Skeletal muscle cell (primary cell): ENCODE data around the gene QSOX2.

Source experiments
- DNase-seq: peaks from one replicate; pipeline ENCODE4 v3.0.0-alpha.2; 2010; ENCODE audit warnings: low read depth
- H3K4me3 ChIP-seq: 2 replicates; pipeline ENCODE4 v1.5.1; 2011; ENCODE audit warnings: low read depth, mild to moderate bottlenecking, control low read depth, low read length, moderate library complexity

Gene QSOX2

GRCh38 chr9:136245219-136246150 lies at the start of gene QSOX2:
Gene QSOX2 (minus strand): TSS chr9:136245812. CDS start chr9:136245803, 9 bp downstream.
- DNase-seq = no peak
- peak within 1 kb of the TSS; percentile 76 for H3K4me3 ChIP-seq

GRCh38 chr9:136295055-136295454 lies 49.4 kb upstream of the QSOX2 start:
- no peak overlapping the region for H3K4me3 ChIP-seq
- no peak for DNase-seq

DNA sequence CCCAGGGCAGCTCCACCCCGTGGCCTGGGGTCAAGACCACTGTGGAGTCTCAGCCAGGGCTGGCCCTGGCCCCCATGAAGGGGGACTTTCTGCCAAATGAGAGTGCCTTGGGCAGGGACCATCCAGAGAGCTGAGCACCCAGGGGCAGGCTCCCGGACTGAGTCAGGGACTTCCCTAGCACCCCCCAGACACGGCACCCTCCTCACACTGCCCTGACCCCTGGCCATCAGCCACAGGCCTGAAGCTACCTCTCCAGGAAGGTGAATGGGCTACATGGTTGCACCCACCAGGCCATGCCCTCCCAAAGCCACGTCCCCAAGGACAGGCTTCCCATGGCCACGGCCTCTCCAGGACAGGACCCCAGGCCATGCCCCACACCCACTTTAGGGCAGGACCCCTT lies 48.8 kb upstream of the QSOX2 start:
- DNase-seq = no peak

DNA sequence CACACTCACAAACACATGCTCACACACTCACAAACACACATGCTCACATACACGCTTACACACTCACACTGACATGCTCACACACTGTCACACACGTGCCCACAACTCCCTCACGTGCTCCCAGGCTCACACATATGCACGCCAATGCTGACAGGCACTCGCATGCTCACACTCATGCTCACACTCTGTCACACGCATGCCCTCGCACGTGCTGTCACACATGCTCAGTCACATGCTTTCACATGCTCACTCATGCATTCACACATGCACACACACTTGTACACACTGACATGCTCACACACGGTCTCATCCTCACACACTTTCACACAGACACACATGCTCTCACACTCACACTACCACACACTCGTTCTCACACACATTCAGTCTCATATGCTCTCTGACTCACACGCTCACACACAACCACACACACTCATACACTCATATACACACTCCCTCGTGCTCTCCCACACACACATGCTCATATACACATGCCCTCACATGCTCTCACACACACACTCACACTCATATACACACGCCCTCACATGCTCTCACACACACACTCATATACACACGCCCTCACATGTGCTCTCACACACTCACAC lies 48.0 kb upstream of the QSOX2 start:
- H3K4me3 ChIP-seq = no peak overlapping the region
- no peak for DNase-seq

More for the DNA sequence above, 48.8 kb upstream of the QSOX2 start:
- no peak overlapping the region for H3K4me3 ChIP-seq

DNA sequence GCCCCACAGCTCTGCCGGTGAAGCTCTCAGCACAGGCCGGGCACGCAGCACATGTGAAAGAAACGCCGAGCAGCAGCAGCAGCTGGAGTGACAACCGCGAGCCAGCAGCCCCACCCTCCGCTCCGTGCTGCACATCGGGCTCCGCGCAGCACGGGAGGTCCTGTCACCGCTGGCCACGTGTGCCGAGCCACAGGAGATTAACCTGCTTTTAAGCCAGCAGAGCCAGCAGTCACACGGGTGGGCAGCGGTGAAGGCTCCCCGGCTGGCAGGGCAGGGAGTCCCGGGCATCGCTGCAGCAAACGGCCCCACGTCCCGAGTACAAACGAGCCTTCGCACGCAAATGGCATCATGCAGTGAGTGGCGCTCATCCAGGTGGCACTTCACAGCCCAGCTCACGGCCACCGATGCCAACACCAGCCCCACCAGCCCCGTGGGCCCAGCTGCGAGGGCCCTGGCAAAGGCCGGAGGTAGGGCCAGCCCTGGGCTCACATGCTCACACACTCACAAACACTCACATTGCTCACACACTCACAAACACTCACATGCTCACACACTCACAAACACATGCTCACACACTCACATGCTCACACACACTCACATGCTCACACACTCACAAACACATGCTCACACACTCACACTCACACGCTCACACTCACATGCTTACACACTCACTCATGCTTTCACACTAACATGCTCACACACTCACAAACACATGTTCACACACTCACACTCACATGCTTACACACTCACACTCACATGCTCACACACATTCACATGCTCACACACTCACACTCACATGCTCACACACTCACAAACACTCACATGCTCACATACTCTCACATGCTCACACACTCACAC lies 47.2 kb upstream of the QSOX2 start:
- H3K4me3 ChIP-seq = no peak overlapping the region
- DNase-seq = no peak

DNA sequence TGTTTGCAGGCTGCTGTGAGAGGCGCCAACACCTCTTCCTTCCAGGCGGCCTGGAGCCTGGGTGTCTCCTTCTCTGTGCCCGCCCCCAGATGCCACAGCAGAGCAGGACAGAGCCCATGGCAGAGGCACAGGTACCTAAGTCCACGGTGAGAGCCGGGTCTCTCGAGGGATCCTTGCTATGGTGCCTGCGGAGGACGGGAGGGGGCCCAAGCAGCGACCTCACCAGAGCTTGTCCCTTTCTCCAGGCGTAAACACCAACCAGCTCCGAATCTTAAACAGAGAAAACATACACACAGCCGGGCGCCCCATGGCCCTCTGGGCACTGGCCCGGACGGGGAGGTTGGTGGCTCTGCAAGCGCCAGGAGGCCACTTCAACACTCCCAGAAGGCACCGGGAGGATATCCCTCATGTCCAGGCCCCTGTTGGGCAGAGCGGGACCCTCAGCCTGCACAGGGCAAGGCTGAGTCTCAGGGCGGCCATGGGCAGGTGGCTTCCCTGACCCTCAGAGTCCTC lies 46.5 kb upstream of the QSOX2 start:
- no peak overlapping the region for H3K4me3 ChIP-seq
- no peak for DNase-seq

GRCh38 chr9:136291306-136292025 lies 45.9 kb upstream of the QSOX2 start:
- H3K4me3 ChIP-seq = no peak overlapping the region
- DNase-seq = no peak

GRCh38 chr9:136290508-136291000 lies 44.9 kb upstream of the QSOX2 start:
- H3K4me3 ChIP-seq = no peak overlapping the region
- DNase-seq = no peak

DNA sequence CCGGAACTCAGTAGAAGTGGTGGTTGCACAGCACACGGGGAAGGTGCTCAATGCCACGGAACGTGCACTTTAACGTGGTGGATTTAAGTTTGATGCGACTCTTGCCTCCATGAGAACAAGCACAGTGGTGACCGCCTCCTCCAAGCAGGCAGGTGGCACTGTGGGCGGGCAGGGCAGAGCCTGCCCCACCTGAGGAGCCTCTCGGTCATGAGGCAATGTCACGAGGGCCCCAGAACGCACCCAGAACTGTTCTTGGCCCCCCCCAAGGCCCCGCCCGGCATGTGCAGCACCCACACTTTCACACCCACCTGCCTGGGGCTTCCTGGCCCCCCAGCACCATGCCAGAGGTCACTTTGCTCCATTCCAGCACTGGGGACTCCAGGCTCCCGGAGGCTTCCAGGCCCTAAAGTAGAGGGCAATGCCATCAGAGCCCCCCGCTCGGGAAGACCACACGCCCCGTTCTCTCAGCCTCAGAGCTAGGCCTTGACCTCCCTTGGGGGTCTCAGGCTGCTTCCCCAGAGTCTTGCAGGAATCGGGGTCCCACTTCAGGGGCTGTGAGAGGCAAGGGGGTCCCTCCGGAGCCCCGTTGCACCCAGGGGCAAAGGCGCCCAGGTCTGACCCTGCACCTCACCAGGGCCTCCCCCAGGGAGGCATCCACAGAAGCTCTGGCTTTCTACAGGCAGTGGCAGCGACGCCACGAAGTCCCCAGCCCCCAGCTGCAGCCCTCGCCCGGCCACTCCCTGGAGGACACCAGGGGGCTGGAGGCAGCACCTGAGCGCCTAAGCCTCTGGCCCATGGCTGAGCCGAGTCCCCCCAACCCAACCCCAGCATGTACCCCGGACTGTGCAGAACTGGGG lies 44.3 kb upstream of the QSOX2 start:
- no peak overlapping the region for H3K4me3 ChIP-seq
- DNase-seq = no peak

GRCh38 chr9:136287960-136288753 lies 42.5 kb upstream of the QSOX2 start:
- no peak for DNase-seq
- H3K4me3 ChIP-seq = no peak overlapping the region

DNA sequence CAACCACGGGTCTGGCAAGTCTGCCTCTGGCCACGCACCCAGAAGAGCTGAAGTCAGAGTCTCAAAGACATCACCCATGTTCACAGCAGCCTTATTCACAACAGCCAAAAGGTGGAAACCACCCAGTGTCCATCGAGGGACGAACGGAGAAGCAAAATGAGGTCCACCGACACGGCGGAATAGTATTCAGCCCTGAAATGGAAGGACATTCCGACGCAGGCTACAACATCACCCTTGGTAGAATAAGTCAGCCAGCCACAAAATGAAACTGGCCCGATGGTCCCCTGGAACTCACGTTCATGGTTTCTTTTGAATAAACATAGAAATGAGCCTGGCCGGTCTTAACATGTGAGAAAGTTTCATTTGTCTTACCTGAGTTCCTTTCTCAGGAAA lies 41.4 kb upstream of the QSOX2 start:
- H3K4me3 ChIP-seq = no peak overlapping the region
- DNase-seq = no peak

DNA sequence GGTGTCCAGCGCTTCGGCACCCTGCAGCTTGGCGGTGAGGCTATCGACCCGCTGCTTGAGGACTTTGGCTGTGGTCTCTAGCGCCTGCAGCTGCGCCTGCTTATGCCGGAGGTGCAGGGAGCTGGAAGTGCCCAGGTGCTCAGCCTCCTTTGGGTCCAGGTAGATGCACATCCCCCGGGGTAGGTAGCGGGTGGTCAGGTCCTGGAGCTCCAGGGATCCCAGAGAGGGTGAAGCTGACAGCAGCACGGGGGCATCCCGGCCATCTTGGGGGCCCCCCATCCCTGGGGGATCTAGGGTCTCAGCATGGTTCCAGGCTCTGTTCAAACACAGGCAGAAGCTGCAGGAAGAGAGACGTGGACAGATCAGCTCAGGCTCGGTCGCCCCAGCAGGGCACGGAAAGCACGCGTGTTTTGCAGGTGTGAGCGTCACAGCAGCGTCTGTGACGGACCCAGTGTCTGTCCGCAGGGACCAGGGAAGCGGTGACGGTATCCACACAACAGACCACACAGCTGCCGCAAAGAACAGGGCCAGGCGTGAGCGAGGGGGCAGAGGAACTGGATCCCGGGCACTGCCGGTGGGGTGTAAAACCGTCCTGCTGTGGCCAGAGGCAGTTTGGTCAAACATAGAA lies 40.9 kb upstream of the QSOX2 start:
- no peak for DNase-seq
- H3K4me3 ChIP-seq = no peak overlapping the region

- H3K4me3 ChIP-seq = no peak overlapping the region
- DNase-seq = no peak
Observed at GRCh38 chr9:136285501-136286358, 40.1 kb upstream of the QSOX2 start.

DNA sequence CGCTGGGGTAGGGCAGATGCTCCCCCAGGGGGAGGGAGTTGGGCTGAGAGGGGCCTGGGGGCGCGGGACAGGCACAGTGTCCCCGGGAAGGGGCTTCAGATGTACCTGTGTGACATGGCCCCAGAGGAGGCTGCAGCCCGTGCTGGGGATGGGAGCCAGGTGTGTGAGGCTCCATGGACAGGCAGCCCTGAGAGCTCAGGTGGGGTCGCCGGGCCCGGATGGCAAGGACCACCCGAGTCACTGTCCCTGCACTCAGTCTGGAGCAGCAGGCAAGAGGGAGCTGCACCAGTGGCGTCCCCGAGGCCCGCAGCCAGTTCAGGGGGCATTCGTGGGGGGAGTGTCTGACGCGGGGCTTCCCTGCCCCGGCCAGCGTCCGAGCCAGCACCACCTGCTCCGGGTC lies 39.3 kb upstream of the QSOX2 start:
- no peak for DNase-seq
- H3K4me3 ChIP-seq = no peak overlapping the region

DNA sequence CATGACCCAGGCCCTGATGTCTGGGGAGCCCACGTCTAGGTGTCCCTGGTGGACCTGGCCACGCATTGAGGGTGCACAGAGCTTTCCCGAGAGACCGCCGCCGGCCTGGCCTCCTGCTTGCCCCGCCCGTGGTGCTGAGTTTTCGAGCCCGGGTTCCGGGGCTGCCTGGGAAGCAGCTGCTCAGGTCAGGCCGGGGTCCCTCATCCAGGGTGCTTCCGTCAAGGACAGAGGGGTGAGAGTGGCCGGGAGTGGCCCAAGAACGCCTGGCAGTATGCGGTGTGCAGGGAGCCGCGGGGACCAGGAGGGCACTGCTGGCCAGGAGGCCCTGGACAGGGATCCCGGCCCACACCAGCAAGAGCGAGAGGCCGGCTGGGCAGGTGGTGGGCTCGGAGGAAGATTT lies 38.7 kb upstream of the QSOX2 start:
- DNase-seq = no peak
- no peak overlapping the region for H3K4me3 ChIP-seq
